ENCODE data around the gene SPOP. TPM values are rescaled to one million over a fixed set of nuclear protein-coding genes. Genes with fewer than 3 reads are reported as not detected.

SPOP gene
- total and polyA plus RNA-seq, 2 of the 4 experiments (the other 2 are of a cell fraction) = 24.9 to 47.5 TPM

DNA sequence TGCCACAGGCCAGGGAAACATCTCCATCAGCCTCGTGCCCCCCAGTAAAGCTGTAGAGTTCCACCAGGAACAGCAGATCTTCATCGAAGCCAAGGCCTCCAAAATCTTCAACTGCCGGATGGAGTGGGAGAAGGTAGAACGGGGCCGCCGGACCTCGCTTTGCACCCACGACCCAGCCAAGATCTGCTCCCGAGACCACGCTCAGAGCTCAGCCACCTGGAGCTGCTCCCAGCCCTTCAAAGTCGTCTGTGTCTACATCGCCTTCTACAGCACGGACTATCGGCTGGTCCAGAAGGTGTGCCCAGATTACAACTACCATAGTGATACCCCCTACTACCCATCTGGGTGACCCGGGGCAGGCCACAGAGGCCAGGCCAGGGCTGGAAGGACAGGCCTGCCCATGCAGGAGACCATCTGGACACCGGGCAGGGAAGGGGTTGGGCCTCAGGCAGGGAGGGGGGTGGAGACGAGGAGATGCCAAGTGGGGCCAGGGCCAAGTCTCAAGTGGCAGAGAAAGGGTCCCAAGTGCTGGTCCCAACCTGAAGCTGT, 98.9 kb downstream of the SPOP start:
- Histone ChIP-seq H2AFZ (replicated peaks; ENCODE audit: low read length, poor library complexity) (no peak overlapping the region), H3K9ac (ENCODE audit: low read depth, low read length) (no peak overlapping the region), H3K36me3 (ENCODE audit: control insufficient read depth, insufficient read depth, low read length) (no peaks in the 10 kb centered on the region), H2BK5ac (ENCODE audit: low read depth, low read length, poor library complexity, severe bottlenecking) (no peak overlapping the region), H3K4me2 (ENCODE audit: low read depth, low read length) (no peak overlapping the region), H4K91ac (ENCODE audit: insufficient read depth, low read depth, low read length) (no peak overlapping the region), H3K4me1 (ENCODE audit: control insufficient read depth, insufficient read depth, low read length) (peaks cover 5% of the 10 kb centered on the region), H4K5ac (ENCODE audit: low read depth, low read length) (no peak overlapping the region), H3K27me3 (ENCODE audit: control insufficient read depth, insufficient read depth, low read length) (peaks cover 30% of the 10 kb centered on the region), H4K8ac (ENCODE audit: low read depth in 2 of 2, low read length in 2 of 2) (no peak overlapping the region), H4K20me1 (ENCODE audit: insufficient read depth, low read length) (no peaks in the 10 kb centered on the region; the same call in 1 of the 2 replicates), H3K9me3 (ENCODE audit: control insufficient read depth, insufficient read depth, low read length) (no peaks in the 10 kb centered on the region), H3K4me3 (ENCODE audit: insufficient read depth, low read depth, low read length) (no peak overlapping the region), H3K18ac (ENCODE audit: low read depth, low read length) (no peak overlapping the region), H3K14ac (replicated peaks; ENCODE audit: low read depth, low read length) (no peak overlapping the region), H3K56ac (ENCODE audit: extremely low read depth, insufficient read depth, low read length) (no peak overlapping the region), H2AK9ac (replicated peaks; ENCODE audit: low read depth, low read length, poor library complexity) (no peak overlapping the region), H2BK15ac (ENCODE audit: low read depth, low read length) (no peak overlapping the region), H3K79me1 (ENCODE audit: low read depth in 1 of 2, low read length in 2 of 2) (no peaks in the 10 kb centered on the region), H2BK120ac (ENCODE audit: low read depth, low read length) (no peak overlapping the region), H3K4ac (ENCODE audit: low read depth, low read length) (no peak overlapping the region), H3K27ac (ENCODE audit: insufficient read depth, low read length) (no peak overlapping the region), H2AK5ac (ENCODE audit: low read depth, low read length) (no peak overlapping the region), H3K9me1 (ENCODE audit: insufficient read depth, low read length) (peaks cover 2% of the 10 kb centered on the region; the same call in 1 of the 2 replicates), H2BK20ac (ENCODE audit: low read depth, low read length) (no peak overlapping the region), H3K23ac (ENCODE audit: low read depth, low read length) (no peak overlapping the region)
- in situ Hi-C loops (cut with MboI; ENCODE audit: low sequenced_read_pairs) (no loop called here), intact Hi-C loops (cut with micrococcal nuclease) (no loop called here), dilution Hi-C loops (cut with HindIII; ENCODE audit: low sequenced_read_pairs, unreplicated experiment) (no loop called here)
- DNase-seq = no peak
- CTCF ChIA-PET = no interaction called here
- BruUV-seq (replicated peaks) = no TSS peak
- TF ChIP-seq RCOR1 (IDR thresholded peaks at IDR 0.05; ENCODE audit: insufficient replicate concordance, low read length) (no peak), SMC3 (IDR thresholded peaks at IDR 0.05; ENCODE audit: low read depth, low read length) (no peak)
- WGBS, 2 experiments (ENCODE audit: extremely low coverage in 2 of 2, insufficient read length in 1 of 2) = 64% methylated on average over 3 of the region's 17 CpGs; no CpG with 5 or more reads in 1 of the 2 experiments
- POLR2A ChIA-PET (ENCODE audit: unreplicated experiment) = no interaction called here
- no peak for ATAC-seq (ENCODE audit: low read depth)
